Glutamatergic neuron (in vitro differentiated cells): Measurements from ENCODE around the gene MARCHF10. TPM values are rescaled to one million over a fixed set of nuclear protein-coding genes. Genes with fewer than 3 reads are reported as not detected.

Source experiments
- DNase-seq: peaks from one replicate; pipeline ENCODE4 v3.0.0; 2022
- H3K27ac Mint-ChIP-seq: one replicate; pipeline ENCODE4 v1.8.0; 2020; ENCODE audit warnings: mild to moderate bottlenecking, mixed read lengths, inconsistent platforms; ENCODE audit not compliant: unreplicated experiment
- H3K27me3 Mint-ChIP-seq: one replicate; pipeline ENCODE4 v1.8.0; 2020; ENCODE audit warnings: mild to moderate bottlenecking, moderate library complexity, mixed read lengths, inconsistent platforms; ENCODE audit not compliant: unreplicated experiment
- H3K36me3 Mint-ChIP-seq: one replicate; pipeline ENCODE4 v1.8.0; 2020; ENCODE audit warnings: mild to moderate bottlenecking, mixed read lengths, inconsistent platforms; ENCODE audit not compliant: unreplicated experiment
- H3K4me1 Mint-ChIP-seq: one replicate; pipeline ENCODE4 v1.8.0; 2020; ENCODE audit warnings: mild to moderate bottlenecking, low read depth, mixed read lengths, inconsistent platforms; ENCODE audit not compliant: unreplicated experiment
- H3K4me3 Mint-ChIP-seq: one replicate; pipeline ENCODE4 v1.8.0; 2020; ENCODE audit warnings: mild to moderate bottlenecking, mixed read lengths, inconsistent platforms; ENCODE audit not compliant: unreplicated experiment
- H3K9me3 Mint-ChIP-seq: one replicate; pipeline ENCODE4 v1.8.0; 2020; ENCODE audit warnings: mild to moderate bottlenecking, moderate library complexity, mixed read lengths, inconsistent platforms; ENCODE audit not compliant: unreplicated experiment
- CTCF ChIP-seq: fragments of 200-600 bp; sonication (generic); IDR thresholded peaks from one replicate; pipeline ENCODE4 v1.5.0; 2021; ENCODE audit not compliant: partially characterized antibody, unreplicated experiment
- total RNA-seq: library from RNA; stranded (reverse); fragmentation: NEBNext Ultra II Directional; extraction: Animal tissue kit (Norgen Biotek cat#: 25700); gene quantifications from one replicate; pipeline ENCODE4 v1.2.1, GENCODE V29; 2021; ENCODE audit not compliant: unreplicated experiment

The MARCHF10 gene
- total RNA-seq, 1 donor from 2014 or later, result not detected

- Mint-ChIP-seq H3K9me3 (no peaks in the 10 kb centered on the region), H3K4me3 (no peak overlapping the region), H3K27ac (no peak overlapping the region), H3K36me3 (peaks cover 5% of the 10 kb centered on the region), H3K27me3 (no peaks in the 10 kb centered on the region), H3K4me1 (peaks cover 4% of the 10 kb centered on the region)
- DNase-seq, result no peak
- TF ChIP-seq CTCF, result no peak
These were observed 131.0 kb downstream of the MARCHF10 start for GRCh38 chr17:62676952-62677596.

- no peak for TF ChIP-seq CTCF
- Mint-ChIP-seq H3K9me3 (no peaks in the 10 kb centered on the region), H3K36me3 (peaks cover 5% of the 10 kb centered on the region), H3K27me3 (no peaks in the 10 kb centered on the region), H3K27ac (no peak overlapping the region), H3K4me1 (peaks cover 1% of the 10 kb centered on the region), H3K4me3 (no peak overlapping the region)
- DNase-seq, result no peak
These were observed 131.7 kb downstream of the MARCHF10 start for GRCh38 chr17:62676231-62676943.

- Mint-ChIP-seq H3K9me3 (no peaks in the 10 kb centered on the region), H3K4me3 (no peak overlapping the region), H3K4me1 (peaks cover 1% of the 10 kb centered on the region), H3K27ac (no peak overlapping the region), H3K27me3 (no peaks in the 10 kb centered on the region), H3K36me3 (peaks cover 5% of the 10 kb centered on the region)
- no peak for DNase-seq
- TF ChIP-seq CTCF, result no peak
These were observed 132.4 kb downstream of the MARCHF10 start for GRCh38 chr17:62675701-62676100.

- DNase-seq, result no peak
These were observed 132.9 kb downstream of the MARCHF10 start for GRCh38 chr17:62675260-62675659.

More at GRCh38 chr17:62675260-62675659, 132.9 kb downstream of the MARCHF10 start:
- H3K36me3 Mint-ChIP-seq, result peaks cover 5% of the 10 kb centered on the region
- no peak for TF ChIP-seq CTCF
- H3K9me3 Mint-ChIP-seq, result no peaks in the 10 kb centered on the region
- H3K27me3 Mint-ChIP-seq, result no peaks in the 10 kb centered on the region
- H3K4me3 Mint-ChIP-seq, result no peak overlapping the region
- no peak overlapping the region for H3K27ac Mint-ChIP-seq
- H3K4me1 Mint-ChIP-seq, result peaks cover 1% of the 10 kb centered on the region
